Ishikawa (cell line): ENCODE results near the gene SC5D.

Experiments
- CEBPB ChIP-seq: IDR thresholded peaks from 2 replicates; pipeline ENCODE4 v1.6.1; 2012
- CREB1 ChIP-seq: IDR thresholded peaks from 2 replicates; pipeline ENCODE4 v1.6.1; 2012; ENCODE audit warnings: low read depth
- EGR1 ChIP-seq: IDR thresholded peaks from 2 replicates; pipeline ENCODE4 v1.6.1; 2012
- EP300 ChIP-seq: IDR thresholded peaks from 2 replicates; pipeline ENCODE4 v1.6.1; 2012; ENCODE audit warnings: borderline replicate concordance
- FOXM1 ChIP-seq: IDR thresholded peaks from 2 replicates; pipeline ENCODE4 v1.6.1; 2012; ENCODE audit warnings: low read depth, borderline replicate concordance
- NFIC ChIP-seq: IDR thresholded peaks from 2 replicates; pipeline ENCODE4 v1.6.1; 2012
- RAD21 ChIP-seq: IDR thresholded peaks from 2 replicates; pipeline ENCODE4 v1.6.1; 2012; ENCODE audit warnings: low read depth
- REST ChIP-seq: IDR thresholded peaks from 2 replicates; pipeline ENCODE4 v1.6.1; 2012; ENCODE audit warnings: low read depth, mild to moderate bottlenecking
- TAF1 ChIP-seq: IDR thresholded peaks from 2 replicates; pipeline ENCODE4 v1.6.1; 2012; ENCODE audit warnings: low read depth, mild to moderate bottlenecking
- TCF12 ChIP-seq: IDR thresholded peaks from 2 replicates; pipeline ENCODE4 v1.6.1; 2012; ENCODE audit warnings: low read depth
- TEAD4 ChIP-seq: IDR thresholded peaks from 2 replicates; pipeline ENCODE4 v1.6.1; 2012
- USF1 ChIP-seq: IDR thresholded peaks from 2 replicates; pipeline ENCODE4 v1.6.1; 2012
- YY1 ChIP-seq: IDR thresholded peaks from 2 replicates; pipeline ENCODE4 v1.6.1; 2012; ENCODE audit warnings: low read depth
- ZBTB7A ChIP-seq: IDR thresholded peaks from 2 replicates; pipeline ENCODE4 v1.6.1; 2012; ENCODE audit warnings: low read depth
- TF ChIP-seq, protein P1 (sequence below): IDR thresholded peaks from 2 replicates; pipeline ENCODE4 v1.6.1; 2012

Gene SC5D

DNA sequence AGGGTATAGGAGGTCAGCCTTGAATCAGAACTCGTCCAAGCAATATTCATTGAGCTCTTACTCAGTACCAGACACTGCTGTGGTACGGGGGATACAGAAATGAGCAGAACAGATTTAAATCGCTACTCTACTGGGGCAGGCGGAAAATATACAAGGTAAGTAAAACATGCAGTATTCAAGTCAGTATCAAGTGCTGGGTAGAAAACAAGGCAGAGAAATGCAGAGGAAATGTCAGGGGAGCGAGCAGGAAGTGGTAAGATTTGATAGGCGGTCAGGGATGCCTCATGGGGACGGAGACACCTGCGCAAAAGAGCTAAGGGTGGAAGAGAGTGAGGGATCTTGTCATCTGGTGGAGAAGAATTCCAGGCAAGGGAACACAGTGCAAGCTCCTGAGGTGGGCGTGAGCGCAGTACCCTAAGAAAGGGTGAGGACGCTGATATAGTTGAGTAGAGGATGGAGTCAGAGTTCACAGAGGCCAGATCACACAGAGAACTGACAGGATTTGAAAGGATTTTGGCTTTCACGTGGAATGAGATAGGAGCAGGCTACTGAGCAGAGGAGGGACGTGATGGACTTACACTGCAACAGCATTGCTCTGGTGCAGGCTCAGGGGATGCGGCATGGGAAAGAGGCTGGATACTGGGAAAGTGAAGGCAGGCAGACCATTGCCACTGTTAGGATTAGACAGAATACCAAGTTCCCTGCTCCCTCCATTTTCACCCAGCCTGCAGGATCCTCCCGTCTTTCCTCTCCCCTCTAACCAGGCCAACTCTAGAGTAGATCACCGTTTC lies 35.8 kb downstream of the SC5D start:
- TF ChIP-seq, protein P1, sequence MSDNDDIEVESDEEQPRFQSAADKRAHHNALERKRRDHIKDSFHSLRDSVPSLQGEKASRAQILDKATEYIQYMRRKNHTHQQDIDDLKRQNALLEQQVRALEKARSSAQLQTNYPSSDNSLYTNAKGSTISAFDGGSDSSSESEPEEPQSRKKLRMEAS, result no peak
- TF ChIP-seq REST (no peak), EP300 (no peak), CEBPB (no peak), EGR1 (no peak), NFIC (no peak), USF1 (no peak), YY1 (no peak), FOXM1 (no peak), TEAD4 (no peak), CREB1 (no peak), RAD21 (no peak), TCF12 (no peak), ZBTB7A (no peak)

- TF ChIP-seq TEAD4 (no peak), FOXM1 (no peak), ZBTB7A (no peak), NFIC (no peak), TAF1 (no peak), CEBPB (no peak), TCF12 (no peak), CREB1 (no peak), YY1 (no peak)
- TF ChIP-seq, protein P1, result no peak
Measured at GRCh38 chr11:121328967-121329679, 36.6 kb downstream of the SC5D start.

- TF ChIP-seq ZBTB7A (no peak), REST (no peak), TCF12 (no peak), EP300 (no peak), USF1 (no peak)
- TF ChIP-seq, protein P1, result no peak
Measured at GRCh38 chr11:121329781-121330395, 37.3 kb downstream of the SC5D start.

- TF ChIP-seq CEBPB (no peak), EGR1 (no peak), USF1 (no peak), EP300 (no peak), ZBTB7A (no peak), RAD21 (no peak), CREB1 (no peak), TCF12 (no peak)
- TF ChIP-seq, protein P1, result no peak
Measured at GRCh38 chr11:121330614-121331435, 38.3 kb downstream of the SC5D start.
